Type B pancreatic cell (in vitro differentiated cells): ENCODE measurements around the gene ATF7IP. TPM values are rescaled to one million over a fixed set of nuclear protein-coding genes. Genes with fewer than 3 reads are reported as not detected.

Experiments used
- DNase-seq: peaks from one replicate; pipeline ENCODE4 v3.0.0; 2021; ENCODE audit warnings: mixed read lengths; ENCODE audit not compliant: unreplicated experiment; ENCODE audit errors: extremely low spot score
- H3K27ac Mint-ChIP-seq: 2 replicates; pipeline ENCODE4 v1.8.0; 2021; ENCODE audit warnings: mild to moderate bottlenecking, mixed read lengths
- H3K27me3 Mint-ChIP-seq: 2 replicates; pipeline ENCODE4 v1.8.0; 2021; ENCODE audit warnings: mixed read lengths
- H3K36me3 Mint-ChIP-seq: 2 replicates; pipeline ENCODE4 v1.8.0; 2021; ENCODE audit warnings: mixed read lengths
- H3K4me1 Mint-ChIP-seq: one replicate; pipeline ENCODE4 v1.8.0; 2021; ENCODE audit warnings: mixed read lengths; ENCODE audit not compliant: unreplicated experiment
- H3K4me3 Mint-ChIP-seq: 2 replicates; pipeline ENCODE4 v1.8.0; 2021; ENCODE audit warnings: mild to moderate bottlenecking, mixed read lengths
- H3K9me3 Mint-ChIP-seq: 2 replicates; pipeline ENCODE4 v1.8.0; 2021; ENCODE audit warnings: mixed read lengths
- CTCF ChIP-seq: fragments of 200-600 bp; sonication (generic); conservative IDR thresholded peaks from 2 replicates; pipeline ENCODE4 v1.5.0; 2021; ENCODE audit warnings: antibody characterized with exemption, mild to moderate bottlenecking
- total RNA-seq: library from RNA; stranded (reverse); gene quantifications from 2 replicates; pipeline ENCODE4 v1.2.1, GENCODE V29; 2021; ENCODE audit warnings: low replicate concordance

Gene ATF7IP
- total RNA-seq, 1 donor from 2014 or later: 102 TPM

GRCh38 chr12:14367040-14367661, 1.7 kb downstream of the ATF7IP start:
- H3K4me3 Mint-ChIP-seq: peak overlapping the region; percentile 95
- H3K9me3 Mint-ChIP-seq: peaks cover 11% of the 10 kb centered on the region
- H3K36me3 Mint-ChIP-seq: peaks cover 35% of the 10 kb centered on the region
- no peak for DNase-seq
- TF ChIP-seq CTCF: no peak
- H3K27me3 Mint-ChIP-seq: peaks cover 3% of the 10 kb centered on the region
- H3K4me1 Mint-ChIP-seq: no peaks in the 10 kb centered on the region
- H3K27ac Mint-ChIP-seq: peak overlapping the region; percentile 93

- Mint-ChIP-seq H3K36me3 (peaks cover 44% of the 10 kb centered on the region), H3K4me3 (no peak overlapping the region), H3K4me1 (peaks cover 7% of the 10 kb centered on the region), H3K9me3 (peaks cover 15% of the 10 kb centered on the region), H3K27ac (no peak overlapping the region), H3K27me3 (peaks cover 3% of the 10 kb centered on the region)
- no peak for DNase-seq
- no peak for TF ChIP-seq CTCF
Measured at GRCh38 chr12:14369311-14369710, 3.8 kb downstream of the ATF7IP start.

- TF ChIP-seq CTCF: no peak
- Mint-ChIP-seq H3K4me1 (peaks cover 7% of the 10 kb centered on the region), H3K36me3 (peaks cover 39% of the 10 kb centered on the region), H3K27me3 (no peaks in the 10 kb centered on the region), H3K27ac (peak overlapping the region; percentile 48), H3K4me3 (peak overlapping the region; percentile 33), H3K9me3 (peaks cover 4% of the 10 kb centered on the region)
- no peak for DNase-seq
Measured at GRCh38 chr12:14373217-14373616, 7.7 kb downstream of the ATF7IP start.

- H3K27ac Mint-ChIP-seq: no peak overlapping the region
- peaks cover 11% of the 10 kb centered on the region for H3K9me3 Mint-ChIP-seq
- H3K4me1 Mint-ChIP-seq: peaks cover 4% of the 10 kb centered on the region
- peaks cover 55% of the 10 kb centered on the region for H3K36me3 Mint-ChIP-seq
- DNase-seq: no peak
- no peak for TF ChIP-seq CTCF
- no peaks in the 10 kb centered on the region for H3K27me3 Mint-ChIP-seq
- no peak overlapping the region for H3K4me3 Mint-ChIP-seq
Measured at GRCh38 chr12:14379508-14379907, 14.0 kb downstream of the ATF7IP start.

GRCh38 chr12:14384783-14385638, 19.5 kb downstream of the ATF7IP start:
- Mint-ChIP-seq H3K36me3 (peaks cover 49% of the 10 kb centered on the region), H3K4me3 (peak overlapping the region; percentile 84), H3K27ac (peak overlapping the region; percentile 96), H3K27me3 (no peaks in the 10 kb centered on the region), H3K9me3 (peaks cover 2% of the 10 kb centered on the region), H3K4me1 (peaks cover 15% of the 10 kb centered on the region)
- no peak for DNase-seq
- no peak for TF ChIP-seq CTCF
